Neuron (in vitro differentiated cells): ENCODE results near the gene SYNGAP1.

Experiments
- H2AFZ ChIP-seq: one replicate; pipeline ENCODE4 v1.6.1; 2013; ENCODE audit warnings: low read depth, mild to moderate bottlenecking, inconsistent platforms, low read length, moderate library complexity
- H3K27me3 ChIP-seq: one replicate; pipeline ENCODE4 v1.6.1; 2013; ENCODE audit warnings: low read length; ENCODE audit not compliant: insufficient read depth
- H3K36me3 ChIP-seq: one replicate; pipeline ENCODE4 v1.6.1; 2013; ENCODE audit warnings: low read length; ENCODE audit not compliant: insufficient read depth
- H3K4me1 ChIP-seq: one replicate; pipeline ENCODE4 v1.6.1; 2013; ENCODE audit warnings: low read length; ENCODE audit not compliant: insufficient read depth
- H3K4me3 ChIP-seq: 2 replicates; pipeline ENCODE4 v1.5.1; 2013; ENCODE audit warnings: mild to moderate bottlenecking, low read length, moderate library complexity
- H3K9me3 ChIP-seq: one replicate; pipeline ENCODE4 v1.6.1; 2013; ENCODE audit warnings: low read length

Gene SYNGAP1

DNA sequence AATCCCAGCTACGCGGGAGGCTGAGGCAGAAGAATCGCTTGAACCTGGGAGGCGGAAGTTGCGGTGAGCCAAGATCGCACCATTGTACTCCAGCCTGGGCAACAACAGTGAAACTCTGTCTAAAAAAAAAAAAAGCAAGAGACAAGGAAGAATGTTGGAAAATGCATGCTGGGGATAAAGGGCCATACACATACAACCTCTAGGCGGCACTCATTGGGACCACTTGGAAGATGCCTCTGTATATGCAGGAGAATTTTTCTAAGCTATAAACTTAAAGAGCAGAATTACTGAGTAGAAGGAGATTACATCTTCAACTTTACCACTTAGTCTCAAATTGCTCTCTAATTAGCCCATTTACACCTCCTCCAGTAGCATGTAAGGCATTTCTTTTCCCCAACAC, 77.3 kb downstream of the SYNGAP1 start:
- H3K27me3 ChIP-seq = no peaks in the 10 kb centered on the region
- no peak overlapping the region for H2AFZ ChIP-seq
- H3K9me3 ChIP-seq = no peaks in the 10 kb centered on the region
- no peak overlapping the region for H3K4me3 ChIP-seq
- H3K4me1 ChIP-seq = no peaks in the 10 kb centered on the region
- no peaks in the 10 kb centered on the region for H3K36me3 ChIP-seq

DNA sequence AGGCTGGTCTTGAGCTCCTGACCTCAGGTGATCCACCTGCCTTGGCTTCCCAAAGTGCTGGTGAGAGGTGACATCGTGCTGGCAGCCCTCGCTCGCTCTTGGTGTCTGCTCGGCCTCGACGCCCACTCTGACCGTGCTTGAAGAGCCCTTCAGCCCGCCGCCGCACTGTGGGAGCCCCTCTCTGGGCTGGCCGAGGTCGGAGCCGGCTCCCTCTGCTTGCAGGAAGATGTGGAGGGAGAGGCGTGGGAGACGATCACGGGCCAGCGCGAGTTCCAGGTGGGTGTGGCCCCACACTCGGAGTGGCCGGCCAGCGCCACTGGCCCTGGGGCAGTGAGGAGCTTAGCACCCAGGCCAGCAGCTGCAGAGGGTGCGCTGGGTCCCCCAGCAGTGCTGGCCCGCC, 82.6 kb downstream of the SYNGAP1 start:
- Histone ChIP-seq H3K4me3 (no peak overlapping the region), H3K4me1 (peaks cover 9% of the 10 kb centered on the region), H3K36me3 (no peaks in the 10 kb centered on the region), H3K9me3 (peaks cover 2% of the 10 kb centered on the region), H3K27me3 (no peaks in the 10 kb centered on the region), H2AFZ (no peak overlapping the region)

DNA sequence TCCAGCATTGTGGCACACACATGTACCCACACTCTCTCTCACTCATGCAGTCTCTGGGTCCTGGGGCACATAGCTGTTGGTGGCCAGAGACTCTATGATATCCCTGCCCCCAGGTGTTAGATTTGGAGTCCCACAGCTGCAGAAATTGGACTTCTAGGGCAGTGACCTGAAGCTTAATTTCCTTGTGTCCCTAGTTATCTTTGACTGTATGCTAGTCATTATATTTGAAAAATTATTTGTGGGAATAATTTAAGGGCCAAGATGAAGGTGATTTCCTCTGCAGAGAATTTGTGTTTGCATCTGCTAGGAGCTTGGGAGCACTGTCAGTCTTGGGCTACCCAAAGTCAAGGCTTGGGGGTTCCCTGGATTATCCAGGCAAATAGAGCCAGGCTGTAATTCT, 84.6 kb downstream of the SYNGAP1 start:
- Histone ChIP-seq H3K27me3 (peaks cover 6% of the 10 kb centered on the region), H3K9me3 (peaks cover 2% of the 10 kb centered on the region), H3K36me3 (no peaks in the 10 kb centered on the region), H3K4me1 (peaks cover 9% of the 10 kb centered on the region), H2AFZ (no peak overlapping the region), H3K4me3 (no peak overlapping the region)
